Astrocyte of the spinal cord (primary cell): ENCODE results near the gene DNAH14.

ENCODE experiments used
- DNase-seq: peaks from one replicate; pipeline ENCODE4 v3.0.0; 2011; ENCODE audit warnings: low read depth, low spot score
- H3K4me3 ChIP-seq: 2 replicates; pipeline ENCODE4 v1.5.1; 2011; ENCODE audit warnings: low read depth, mild to moderate bottlenecking, low read length, moderate library complexity
- in situ Hi-C: cut with HindIII; loops from 2 replicates; pipeline ENCODE4 v1.10.0; 2017; ENCODE audit warnings: low sequenced_read_pairs
- TF ChIP-seq, protein P1 (sequence below): IDR thresholded peaks from 2 replicates; pipeline ENCODE4 v1.5.1; 2012; ENCODE audit warnings: low read depth, mild to moderate bottlenecking, low read length, inconsistent platforms

The DNAH14 gene

DNA sequence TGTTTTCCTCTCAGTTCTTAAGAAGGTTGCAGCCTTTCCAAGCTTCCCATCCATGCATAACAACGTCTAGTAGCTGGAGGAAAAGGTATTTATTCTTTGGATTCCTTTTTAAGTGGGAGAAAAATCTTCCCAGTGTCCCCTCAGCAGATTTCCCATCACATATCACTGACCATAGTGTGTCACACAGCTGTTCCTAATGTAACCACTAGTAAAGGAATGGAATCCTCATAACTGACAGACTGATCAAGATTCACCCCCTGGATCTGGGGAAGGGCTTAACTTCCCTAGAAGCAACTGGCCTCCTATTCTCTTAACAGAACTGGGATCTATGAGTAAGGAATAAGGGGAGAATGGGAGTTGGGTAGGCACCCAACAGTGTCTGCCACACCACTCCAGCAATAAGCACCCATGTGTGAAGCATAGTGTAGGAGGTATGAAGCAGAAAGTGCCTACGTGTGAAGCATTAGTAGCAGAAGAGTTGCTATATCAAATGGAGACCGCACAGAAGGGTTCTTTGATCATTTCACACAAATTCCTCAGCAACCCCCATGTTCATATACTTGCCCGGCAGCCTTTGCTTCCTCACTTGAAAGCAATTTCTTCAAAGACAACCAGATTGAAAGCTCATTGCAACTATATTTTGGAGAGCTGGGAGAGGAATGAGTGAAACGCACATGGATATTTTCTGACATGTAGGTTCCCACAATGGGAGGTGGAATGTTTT, 28.2 kb upstream of the DNAH14 start:
- no peak overlapping the region for H3K4me3 ChIP-seq
- in situ Hi-C loops: no loop called here
- TF ChIP-seq, protein P1, sequence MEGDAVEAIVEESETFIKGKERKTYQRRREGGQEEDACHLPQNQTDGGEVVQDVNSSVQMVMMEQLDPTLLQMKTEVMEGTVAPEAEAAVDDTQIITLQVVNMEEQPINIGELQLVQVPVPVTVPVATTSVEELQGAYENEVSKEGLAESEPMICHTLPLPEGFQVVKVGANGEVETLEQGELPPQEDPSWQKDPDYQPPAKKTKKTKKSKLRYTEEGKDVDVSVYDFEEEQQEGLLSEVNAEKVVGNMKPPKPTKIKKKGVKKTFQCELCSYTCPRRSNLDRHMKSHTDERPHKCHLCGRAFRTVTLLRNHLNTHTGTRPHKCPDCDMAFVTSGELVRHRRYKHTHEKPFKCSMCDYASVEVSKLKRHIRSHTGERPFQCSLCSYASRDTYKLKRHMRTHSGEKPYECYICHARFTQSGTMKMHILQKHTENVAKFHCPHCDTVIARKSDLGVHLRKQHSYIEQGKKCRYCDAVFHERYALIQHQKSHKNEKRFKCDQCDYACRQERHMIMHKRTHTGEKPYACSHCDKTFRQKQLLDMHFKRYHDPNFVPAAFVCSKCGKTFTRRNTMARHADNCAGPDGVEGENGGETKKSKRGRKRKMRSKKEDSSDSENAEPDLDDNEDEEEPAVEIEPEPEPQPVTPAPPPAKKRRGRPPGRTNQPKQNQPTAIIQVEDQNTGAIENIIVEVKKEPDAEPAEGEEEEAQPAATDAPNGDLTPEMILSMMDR: no peak
- DNase-seq: no peak

DNA sequence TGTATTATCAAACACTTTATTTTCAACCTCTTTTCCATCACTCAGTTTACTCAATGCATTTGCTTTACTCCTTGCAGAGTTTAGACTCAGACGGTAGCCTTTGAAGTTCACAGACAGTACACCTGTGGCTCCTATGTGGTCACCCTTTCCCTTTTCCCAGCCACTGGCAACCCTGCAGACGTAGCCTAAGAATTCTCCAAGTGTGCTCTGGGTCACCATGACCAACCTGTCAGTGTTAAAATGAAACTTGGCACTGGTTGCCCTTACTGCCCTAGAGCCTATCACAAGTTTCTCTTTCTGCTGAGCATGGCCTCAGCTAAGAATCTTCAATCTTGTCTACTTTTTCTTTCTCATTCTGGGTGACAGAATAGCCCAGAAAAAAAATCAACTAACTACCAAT, 25.5 kb upstream of the DNAH14 start:
- in situ Hi-C loops: no loop called here
- DNase-seq: no peak
- TF ChIP-seq, protein P1: no peak
- H3K4me3 ChIP-seq: no peak overlapping the region

DNA sequence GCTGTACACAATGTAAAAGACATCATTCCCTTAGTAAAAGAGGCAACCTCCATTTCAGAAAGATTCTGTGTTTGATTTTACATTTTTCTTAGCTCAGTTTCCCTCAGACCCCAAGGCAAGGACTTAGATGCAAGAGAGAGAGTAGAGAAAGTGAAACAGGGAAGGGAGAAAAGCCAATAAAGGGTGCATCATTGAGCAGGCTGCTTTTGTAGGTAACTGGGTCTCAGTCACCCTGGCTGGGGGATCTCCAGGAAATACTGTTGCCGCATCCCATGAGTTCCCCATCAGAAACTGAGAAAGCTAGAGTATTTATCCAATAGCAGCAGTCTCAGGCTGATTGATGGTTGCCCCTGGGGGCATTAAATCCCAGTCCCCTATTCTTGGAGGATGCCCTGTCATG, 23.1 kb upstream of the DNAH14 start:
- TF ChIP-seq, protein P1: no peak
- DNase-seq: no peak
- H3K4me3 ChIP-seq: no peak overlapping the region
- in situ Hi-C loops: no loop called here

DNA sequence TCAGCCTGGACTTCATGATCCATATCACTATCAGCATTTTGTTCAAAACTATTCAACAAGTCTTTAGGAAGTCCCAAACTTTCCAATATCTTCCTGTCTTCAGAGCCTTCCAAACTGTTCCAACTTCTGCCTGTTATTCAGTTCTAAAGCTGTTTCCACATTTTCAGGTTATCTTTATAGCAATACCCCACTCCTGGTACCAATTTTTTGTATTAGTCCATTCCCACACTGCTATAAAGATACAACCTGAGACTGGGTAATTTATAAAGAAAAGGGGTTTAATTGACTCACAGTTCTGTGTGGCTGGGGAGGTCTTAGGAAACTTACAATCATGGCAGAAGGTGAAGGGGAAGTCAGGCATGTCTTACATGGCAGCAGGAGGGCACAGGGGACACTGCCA, 18.3 kb upstream of the DNAH14 start:
- no peak for DNase-seq
- no peak overlapping the region for H3K4me3 ChIP-seq
- in situ Hi-C loops: no loop called here
- TF ChIP-seq, protein P1: no peak

DNA sequence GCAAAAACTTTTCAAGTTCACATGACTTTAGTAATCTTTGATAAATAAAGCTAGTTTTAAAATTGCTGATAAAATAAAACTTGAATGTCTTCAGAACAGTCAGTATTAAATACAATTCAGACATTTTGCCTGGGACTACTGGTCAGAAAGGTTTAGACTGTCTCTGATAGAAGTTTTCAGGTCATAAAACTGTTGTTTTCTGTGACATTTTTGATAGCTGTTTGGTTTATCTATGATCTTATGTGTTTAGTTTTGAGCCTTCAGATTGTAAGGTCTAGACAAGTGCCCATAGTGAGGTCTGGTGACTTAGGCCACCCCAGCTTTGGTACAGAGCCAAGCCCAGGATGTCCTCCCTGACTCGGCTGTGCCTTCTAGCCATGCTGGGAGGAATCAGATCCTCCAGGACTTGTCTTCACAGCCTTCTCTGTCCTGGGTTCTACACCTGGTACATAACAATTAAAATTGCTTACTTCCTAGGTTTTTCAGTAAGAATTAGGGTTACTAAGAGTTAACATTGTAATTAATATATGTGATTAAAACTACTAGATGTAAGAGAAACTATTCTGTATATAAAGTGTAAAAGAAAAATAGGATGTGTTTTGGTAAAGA, 15.1 kb upstream of the DNAH14 start:
- no peak overlapping the region for H3K4me3 ChIP-seq
- TF ChIP-seq, protein P1: no peak
- in situ Hi-C loops: no loop called here
- DNase-seq: no peak

DNA sequence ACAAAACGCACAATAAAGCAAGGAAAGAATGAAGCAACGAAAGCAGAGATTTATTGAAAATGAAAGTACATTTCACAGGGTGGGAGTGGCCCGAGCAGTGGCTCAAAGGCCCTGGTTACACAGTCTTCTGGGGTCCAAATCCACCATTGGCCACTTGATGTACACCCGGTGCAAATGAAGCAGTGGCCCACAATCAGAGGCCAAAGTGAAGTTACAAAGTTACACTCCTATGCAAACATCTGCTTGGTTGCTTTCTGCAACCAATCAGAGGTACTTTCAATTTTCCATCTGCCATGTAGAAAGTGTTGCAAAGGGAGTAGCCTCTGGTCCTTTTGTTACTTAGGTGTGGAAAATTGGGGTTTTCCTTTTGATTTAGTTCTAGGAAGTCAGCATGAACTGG, 10.0 kb upstream of the DNAH14 start:
- TF ChIP-seq, protein P1: no peak
- H3K4me3 ChIP-seq: no peak overlapping the region
- no peak for DNase-seq
- in situ Hi-C loops: no loop called here
